H9 (cell line): Measurements from ENCODE around the gene NDUFB8. TPM values are rescaled to one million over a fixed set of nuclear protein-coding genes. Genes with fewer than 3 reads are reported as not detected.

Source experiments
- DNase-seq: peaks from one replicate; pipeline ENCODE4 v3.0.0-alpha.2; 2017
- H2AFZ ChIP-seq: one replicate; pipeline ENCODE4 v1.6.1; 2013; ENCODE audit warnings: mild to moderate bottlenecking, low read length, control low read depth, moderate library complexity
- H2AK5ac ChIP-seq: 2 replicates; pipeline ENCODE4 v1.6.1; 2013; ENCODE audit warnings: low read length, control low read depth, mixed read lengths; ENCODE audit not compliant: insufficient read length
- H2BK120ac ChIP-seq: one replicate; pipeline ENCODE4 v1.6.1; 2013; ENCODE audit warnings: low read depth, mild to moderate bottlenecking, low read length, control low read depth, inconsistent platforms; ENCODE audit not compliant: poor library complexity, severe bottlenecking
- H2BK12ac ChIP-seq: 2 replicates; pipeline ENCODE4 v1.6.1; 2013; ENCODE audit warnings: low read length, control low read depth, mixed read lengths, low read depth; ENCODE audit not compliant: insufficient read length
- H2BK15ac ChIP-seq: 2 replicates; pipeline ENCODE4 v1.6.1; 2013; ENCODE audit warnings: low read depth, low read length, control low read depth
- H2BK20ac ChIP-seq: one replicate; pipeline ENCODE4 v1.6.1; 2013; ENCODE audit warnings: low read depth, mild to moderate bottlenecking, low read length, control low read depth, inconsistent platforms; ENCODE audit not compliant: poor library complexity, severe bottlenecking
- H2BK5ac ChIP-seq: 2 replicates; pipeline ENCODE4 v1.6.1; 2013; ENCODE audit warnings: low read length, control low read depth, mixed read lengths; ENCODE audit not compliant: insufficient read length
- H3K14ac ChIP-seq: 2 replicates; pipeline ENCODE4 v1.6.1; 2013; ENCODE audit warnings: low read length, control low read depth; ENCODE audit not compliant: insufficient read depth
- H3K18ac ChIP-seq: 2 replicates; pipeline ENCODE4 v1.6.1; 2013; ENCODE audit warnings: low read depth, mild to moderate bottlenecking, mixed read lengths, low read length, control low read depth; ENCODE audit not compliant: insufficient read length
- H3K23ac ChIP-seq: 2 replicates; pipeline ENCODE4 v1.6.1; 2013; ENCODE audit warnings: low read length, control low read depth, mixed read lengths, low read depth; ENCODE audit not compliant: insufficient read length
- H3K23me2 ChIP-seq: 2 replicates; pipeline ENCODE4 v1.6.1; 2013; ENCODE audit warnings: low read depth, mild to moderate bottlenecking, mixed read lengths, low read length, control low read depth; ENCODE audit not compliant: insufficient read length, poor library complexity, severe bottlenecking
- H3K27ac ChIP-seq: 2 replicates; pipeline ENCODE4 v1.5.1; 2013; ENCODE audit warnings: low read length, control low read depth, mixed read lengths, low read depth; ENCODE audit not compliant: insufficient read length
- H3K27me3 ChIP-seq: 2 replicates; pipeline ENCODE4 v1.6.1; 2013; ENCODE audit warnings: low read length, control low read depth, inconsistent platforms; ENCODE audit not compliant: insufficient read depth
- H3K4ac ChIP-seq: 2 replicates; pipeline ENCODE4 v1.6.1; 2013; ENCODE audit warnings: low read depth, mild to moderate bottlenecking, control low read depth, inconsistent platforms, low read length, moderate library complexity
- H3K4me1 ChIP-seq: 2 replicates; pipeline ENCODE4 v1.6.1; 2013; ENCODE audit warnings: low read length, control low read depth, inconsistent platforms; ENCODE audit not compliant: insufficient read depth
- H3K4me2 ChIP-seq: 2 replicates; pipeline ENCODE4 v1.6.1; 2013; ENCODE audit warnings: low read length, control low read depth, mixed read lengths; ENCODE audit not compliant: insufficient read length, insufficient read depth
- H3K56ac ChIP-seq: 2 replicates; pipeline ENCODE4 v1.6.1; 2013; ENCODE audit warnings: low read depth, mild to moderate bottlenecking, mixed read lengths, low read length, control low read depth; ENCODE audit not compliant: insufficient read length
- H3K79me1 ChIP-seq: 2 replicates; pipeline ENCODE4 v1.6.1; 2013; ENCODE audit warnings: low read depth, mild to moderate bottlenecking, moderate library complexity, low read length, control low read depth, inconsistent platforms; ENCODE audit not compliant: insufficient read depth, poor library complexity, severe bottlenecking
- H3K79me2 ChIP-seq: 2 replicates; pipeline ENCODE4 v1.6.1; 2013; ENCODE audit warnings: low read length, control low read depth, inconsistent platforms; ENCODE audit not compliant: insufficient read depth
- H3K9ac ChIP-seq: 2 replicates; pipeline ENCODE4 v1.6.1; 2013; ENCODE audit warnings: low read length, control low read depth, mixed read lengths; ENCODE audit not compliant: insufficient read length; ENCODE audit errors: extremely low read depth
- H3K9me3 ChIP-seq: one replicate; pipeline ENCODE4 v1.6.1; 2013; ENCODE audit warnings: low read depth, low read length, inconsistent platforms; ENCODE audit not compliant: control insufficient read depth
- H3T11ph ChIP-seq: one replicate; pipeline ENCODE4 v1.6.1; 2013; ENCODE audit warnings: mild to moderate bottlenecking, low read length, control low read depth, inconsistent platforms
- H4K20me1 ChIP-seq: one replicate; pipeline ENCODE4 v1.6.1; 2013; ENCODE audit not compliant: control insufficient read depth, insufficient read length, insufficient read depth
- H4K5ac ChIP-seq: 2 replicates; pipeline ENCODE4 v1.6.1; 2013; ENCODE audit warnings: low read depth, mild to moderate bottlenecking, mixed read lengths, low read length, control low read depth; ENCODE audit not compliant: insufficient read length
- H4K8ac ChIP-seq: replicated peaks from 2 replicates; pipeline ENCODE4 v1.6.1; 2013; ENCODE audit warnings: low read length, control low read depth, mixed read lengths, low read depth; ENCODE audit not compliant: insufficient read length
- H4K91ac ChIP-seq: 2 replicates; pipeline ENCODE4 v1.6.1; 2013; ENCODE audit warnings: low read depth, mild to moderate bottlenecking, moderate library complexity, mixed read lengths, low read length, control low read depth; ENCODE audit not compliant: insufficient read length
- H3K27ac Mint-ChIP-seq, 3 experiments: 2 replicates in 2 of 3; 3 replicates in 1 of 3; pipeline ENCODE4 v1.8.0; 2020 to 2021; ENCODE audit warnings: mixed read lengths in 3 of 3, mild to moderate bottlenecking in 1 of 3, moderate library complexity in 1 of 3
- H3K27me3 Mint-ChIP-seq: 2 replicates; pipeline ENCODE4 v1.8.0; 2021; ENCODE audit warnings: low read depth, mild to moderate bottlenecking, moderate library complexity, mixed read lengths
- H3K36me3 Mint-ChIP-seq, 3 experiments: 2 replicates in 2 of 3; 3 replicates in 1 of 3; pipeline ENCODE4 v1.8.0; 2020 to 2021; ENCODE audit warnings: low read depth in 3 of 3, mixed read lengths in 3 of 3; ENCODE audit not compliant: insufficient read depth in 1 of 3
- H3K4me1 Mint-ChIP-seq, 2 experiments: 2 replicates each; pipeline ENCODE4 v1.8.0; 2020; ENCODE audit warnings: mixed read lengths in 2 of 2
- H3K4me3 Mint-ChIP-seq, 2 experiments: 2 replicates in 1 of 2; 3 replicates in 1 of 2; pipeline ENCODE4 v1.8.0; 2020 to 2021; ENCODE audit warnings: mild to moderate bottlenecking in 2 of 2, mixed read lengths in 2 of 2, moderate library complexity in 1 of 2
- H3K9me3 Mint-ChIP-seq, 2 experiments: 2 replicates in 1 of 2; 3 replicates in 1 of 2; pipeline ENCODE4 v1.8.0; 2020; ENCODE audit warnings: mild to moderate bottlenecking in 2 of 2, mixed read lengths in 2 of 2, moderate library complexity in 1 of 2
- CTCF ChIP-seq: fragments of 200-600 bp; sonication (generic); conservative IDR thresholded peaks from 3 replicates; pipeline ENCODE4 v1.8.0; 2021; ENCODE audit warnings: antibody characterized with exemption, mild to moderate bottlenecking
- WGBS: extraction: QIAGEN DNeasy Blood & Tissue Kit; methylation state at CpG from one replicate; pipeline ENCODE4 v1.1.7; 2013; ENCODE audit warnings: missing lambda C conversion rate, low lambda C conversion rate, mixed read lengths; ENCODE audit not compliant: insufficient read length; ENCODE audit errors: extremely low coverage; 5-methylcytosine and 5-hydroxymethylcytosine counted together
- total RNA-seq: library from RNA; stranded (reverse); gene quantifications from 2 replicates; pipeline ENCODE4 v1.2.1, GENCODE V29; 2021

Gene NDUFB8
- total RNA-seq, 1 experiment from 2014 or later, result 205 TPM

- H3T11ph ChIP-seq, result no peak overlapping the region
- H3K4me2 ChIP-seq, result peak overlapping the region; percentile 47
- H3K18ac ChIP-seq, result no peak overlapping the region
- no peak overlapping the region for H3K14ac ChIP-seq
- peak; percentile 76 for TF ChIP-seq CTCF
- Mint-ChIP-seq H3K36me3 (peaks cover 0 to 7% (median 5%) of the 10 kb centered on the region in 3 experiments; a peak in 4 of 7 replicates), H3K4me3 (peak overlapping the region; percentile 73 to 93), H3K9me3 (no peaks in the 10 kb centered on the region), H3K27me3 (peaks cover 44% of the 10 kb centered on the region), H3K27ac (no peak overlapping the region), H3K4me1 (peaks cover 9 to 13% of the 10 kb centered on the region in 2 experiments)
- no peak overlapping the region for H2BK120ac ChIP-seq
- H4K5ac ChIP-seq, result no peak overlapping the region
- H3K4me1 ChIP-seq, result no peaks in the 10 kb centered on the region
- no peak overlapping the region for H4K8ac ChIP-seq
- no peaks in the 10 kb centered on the region for H3K9me3 ChIP-seq
- no peak overlapping the region for H2BK5ac ChIP-seq
- no peak overlapping the region for H2BK20ac ChIP-seq
- no peak overlapping the region for H2AFZ ChIP-seq
- no peaks in the 10 kb centered on the region for H4K20me1 ChIP-seq
- no peak overlapping the region for H4K91ac ChIP-seq
- no peak overlapping the region for H3K23ac ChIP-seq
- no peak overlapping the region for H2BK12ac ChIP-seq
- no peak overlapping the region for H3K27ac ChIP-seq
- no peak overlapping the region for H3K9ac ChIP-seq
- no CpG with 5 or more reads among the region's 7 CpGs for WGBS
- H3K79me2 ChIP-seq, result no peaks in the 10 kb centered on the region
- peak; percentile 56 for DNase-seq
- H3K79me1 ChIP-seq, result no peaks in the 10 kb centered on the region
- peaks cover 4% of the 10 kb centered on the region; the same call in 1 of the 2 replicates for H3K27me3 ChIP-seq
- no peak overlapping the region for H3K4ac ChIP-seq
- H3K56ac ChIP-seq, result no peak overlapping the region
- H3K23me2 ChIP-seq, result peaks cover 10% of the 10 kb centered on the region
- H2AK5ac ChIP-seq, result no peak overlapping the region
- H2BK15ac ChIP-seq, result no peak overlapping the region
Observed at GRCh38 chr10:100518761-100519241, 10.9 kb downstream of the NDUFB8 start.
